Osteoblast (primary cell): ENCODE data around the gene FAM47C. TPM values are rescaled to one million over a fixed set of nuclear protein-coding genes. Genes with fewer than 3 reads are reported as not detected.

ENCODE experiments used
- DNase-seq: peaks from one replicate; pipeline ENCODE4 v3.0.0; 2011; ENCODE audit warnings: low spot score, mixed read lengths; ENCODE audit not compliant: insufficient read length; ENCODE audit errors: missing footprints
- H2AFZ ChIP-seq: 2 replicates; pipeline ENCODE4 v1.6.0; 2011; ENCODE audit warnings: mild to moderate bottlenecking, low read length
- H3K27ac ChIP-seq: 2 replicates; pipeline ENCODE4 v1.5.1; 2011; ENCODE audit warnings: mild to moderate bottlenecking, low read depth, low read length, moderate library complexity
- H3K27me3 ChIP-seq: 2 replicates; pipeline ENCODE4 v1.6.0; 2012; ENCODE audit warnings: mild to moderate bottlenecking, control low read depth, inconsistent platforms, low read length, moderate library complexity; ENCODE audit not compliant: insufficient read depth
- H3K36me3 ChIP-seq: 2 replicates; pipeline ENCODE4 v1.5.1; 2011; ENCODE audit warnings: mild to moderate bottlenecking, low read length, control low read depth, moderate library complexity; ENCODE audit not compliant: insufficient read depth
- H3K4me1 ChIP-seq: 2 replicates; pipeline ENCODE4 v1.5.1; 2011; ENCODE audit warnings: mild to moderate bottlenecking, low read length, control low read depth, moderate library complexity; ENCODE audit not compliant: insufficient read depth
- H3K4me2 ChIP-seq: 2 replicates; pipeline ENCODE4 v1.6.0; 2011; ENCODE audit warnings: mild to moderate bottlenecking, low read length; ENCODE audit not compliant: insufficient read depth
- H3K4me3 ChIP-seq: fragments of 200-600 bp; sonication (generic); 3 replicates; pipeline ENCODE4 v1.5.1; 2012; ENCODE audit warnings: mild to moderate bottlenecking, low read length, inconsistent platforms; ENCODE audit not compliant: insufficient read depth
- H3K79me2 ChIP-seq: 2 replicates; pipeline ENCODE4 v1.6.0; 2012; ENCODE audit warnings: mild to moderate bottlenecking, low read length, control low read depth, inconsistent platforms; ENCODE audit not compliant: insufficient read depth
- H3K9me3 ChIP-seq: 2 replicates; pipeline ENCODE4 v1.5.1; 2011; ENCODE audit warnings: low read depth, low read length, control low read depth
- H4K20me1 ChIP-seq: 2 replicates; pipeline ENCODE4 v1.6.0; 2012; ENCODE audit warnings: mild to moderate bottlenecking, low read length, control low read depth; ENCODE audit not compliant: insufficient read depth
- CTCF ChIP-seq: IDR thresholded peaks from 2 replicates; pipeline ENCODE4 v1.5.1; 2011; ENCODE audit warnings: mild to moderate bottlenecking, low read depth, low read length, moderate library complexity; ENCODE audit errors: extremely low read depth
- total RNA-seq: library from RNA; depleted of rRNA; stranded (reverse); fragments of >200 nt; gene quantifications from 2 replicates; pipeline ENCODE4 v1.2.3, GENCODE V29; 2012

Gene FAM47C
- total RNA-seq, 1 donor, result not detected

- no peaks in the 10 kb centered on the region for H3K36me3 ChIP-seq
- H3K4me3 ChIP-seq, result no peak overlapping the region
- no peak for TF ChIP-seq CTCF
- H3K4me1 ChIP-seq, result no peaks in the 10 kb centered on the region
- no peaks in the 10 kb centered on the region for H3K27me3 ChIP-seq
- no peak for DNase-seq
- H3K79me2 ChIP-seq, result no peaks in the 10 kb centered on the region
- H2AFZ ChIP-seq, result no peak overlapping the region
- no peaks in the 10 kb centered on the region for H3K9me3 ChIP-seq
- no peak overlapping the region for H3K27ac ChIP-seq
- no peak overlapping the region for H3K4me2 ChIP-seq
- no peaks in the 10 kb centered on the region for H4K20me1 ChIP-seq
Observed at GRCh38 chrX:36973575-36973974, 34.6 kb upstream of the FAM47C start.

GRCh38 chrX:36974911-36975310 is 33.3 kb upstream of the FAM47C start:
- no peak overlapping the region for H2AFZ ChIP-seq
- no peak for DNase-seq
- no peak for TF ChIP-seq CTCF
- no peaks in the 10 kb centered on the region for H3K4me1 ChIP-seq
- no peaks in the 10 kb centered on the region for H3K27me3 ChIP-seq
- H3K36me3 ChIP-seq, result no peaks in the 10 kb centered on the region
- no peak overlapping the region for H3K4me2 ChIP-seq
- H3K9me3 ChIP-seq, result no peaks in the 10 kb centered on the region
- H3K4me3 ChIP-seq, result no peak overlapping the region
- no peaks in the 10 kb centered on the region for H4K20me1 ChIP-seq
- no peak overlapping the region for H3K27ac ChIP-seq
- no peaks in the 10 kb centered on the region for H3K79me2 ChIP-seq

DNA sequence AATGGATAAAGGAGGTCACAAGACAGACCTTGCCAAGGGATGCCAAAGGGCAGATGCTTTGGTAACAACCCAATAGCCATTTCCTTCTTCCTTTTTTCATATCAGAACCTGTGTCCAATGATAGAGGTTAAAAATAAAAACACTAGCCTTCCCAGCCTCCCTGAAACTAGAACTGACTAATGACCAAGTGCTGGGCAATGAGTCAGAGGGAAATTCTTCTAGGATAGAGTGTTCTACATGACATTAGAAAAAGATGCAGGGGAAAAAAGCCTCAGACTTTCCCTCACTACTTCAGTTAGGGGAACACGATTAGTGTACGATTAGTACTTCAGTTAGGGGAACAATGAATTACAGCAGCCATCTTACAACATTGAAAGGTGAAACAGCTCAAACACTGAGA is 29.3 kb upstream of the FAM47C start:
- Histone ChIP-seq H3K4me3 (no peak overlapping the region), H4K20me1 (no peaks in the 10 kb centered on the region), H3K4me1 (no peaks in the 10 kb centered on the region), H2AFZ (no peak overlapping the region), H3K27me3 (no peaks in the 10 kb centered on the region), H3K4me2 (no peak overlapping the region), H3K27ac (no peak overlapping the region), H3K9me3 (no peaks in the 10 kb centered on the region), H3K79me2 (no peaks in the 10 kb centered on the region), H3K36me3 (no peaks in the 10 kb centered on the region)
- TF ChIP-seq CTCF, result no peak
- DNase-seq, result no peak

GRCh38 chrX:36983831-36984230 is 24.3 kb upstream of the FAM47C start:
- H3K36me3 ChIP-seq, result no peaks in the 10 kb centered on the region
- H3K4me1 ChIP-seq, result no peaks in the 10 kb centered on the region
- H3K4me2 ChIP-seq, result no peak overlapping the region
- H3K4me3 ChIP-seq, result no peak overlapping the region
- no peak for TF ChIP-seq CTCF
- H3K79me2 ChIP-seq, result no peaks in the 10 kb centered on the region
- H3K27me3 ChIP-seq, result no peaks in the 10 kb centered on the region
- H4K20me1 ChIP-seq, result no peaks in the 10 kb centered on the region
- DNase-seq, result no peak
- no peak overlapping the region for H3K27ac ChIP-seq
- H2AFZ ChIP-seq, result no peak overlapping the region
- H3K9me3 ChIP-seq, result no peaks in the 10 kb centered on the region
